Measurements from ENCODE around the gene IQCH. TPM values are rescaled to one million over a fixed set of nuclear protein-coding genes. Genes with fewer than 3 reads are reported as not detected.
"Not testable (repeated sequence)": the region's sequence is repeated elsewhere in the genome, so short reads cannot be mapped to it uniquely, and the experiment has no call there.

IQCH gene
- total and polyA plus RNA-seq, 2 experiments from 2014 or later = 1.7 to 4.6 TPM

- H4K20me1 ChIP-seq (replicated peaks; ENCODE audit: insufficient read depth); H3K36me3 ChIP-seq (ENCODE audit: insufficient read depth); H3K4me1 ChIP-seq (ENCODE audit: insufficient read depth); H2AFZ ChIP-seq; H3K27ac Mint-ChIP-seq; H3K4me2 ChIP-seq; H3K79me2 ChIP-seq (replicated peaks; ENCODE audit: insufficient read depth); H3F3A ChIP-seq (replicated peaks; ENCODE audit: low read depth); H3K27me3 Mint-ChIP-seq (ENCODE audit: insufficient read depth, low read depth, poor library complexity); H3K4me3 Mint-ChIP-seq; H3K36me3 Mint-ChIP-seq (ENCODE audit: low read depth); H3K4me3 ChIP-seq; H3K4me1 Mint-ChIP-seq; H3K27me3 ChIP-seq (ENCODE audit: insufficient read depth); ATAC-seq; H3K27ac ChIP-seq (ENCODE audit: low read depth); H3K9me2 ChIP-seq (ENCODE audit: insufficient read depth); H3K9me3 Mint-ChIP-seq; DNase-seq (ENCODE audit: low spot score): not testable (repeated sequence)
Measured at GRCh38 chr15:67258412-67258811, 3.8 kb downstream of the IQCH start.

- peaks cover 7% of the 10 kb centered on the region; the same call in 1 of the 2 replicates for H3K4me1 ChIP-seq (ENCODE audit: insufficient read depth)
- Mint-ChIP-seq H3K9me3 (no peaks in the 10 kb centered on the region), H3K27me3 (ENCODE audit: insufficient read depth, low read depth, poor library complexity) (peaks cover 4% of the 10 kb centered on the region), H3K36me3 (ENCODE audit: low read depth) (no peaks in the 10 kb centered on the region), H3K4me1 (peaks cover 2% of the 10 kb centered on the region; the same call in 1 of the 3 replicates), H3K27ac (no peak overlapping the region), H3K4me3 (no peak overlapping the region)
- no peaks in the 10 kb centered on the region for H4K20me1 ChIP-seq (replicated peaks; ENCODE audit: insufficient read depth)
- no peaks in the 10 kb centered on the region for H3F3A ChIP-seq (replicated peaks; ENCODE audit: low read depth)
- H3K4me2 ChIP-seq = no peak overlapping the region
- no peak for ATAC-seq
- no peaks in the 10 kb centered on the region for H3K9me2 ChIP-seq (ENCODE audit: insufficient read depth)
- no peak overlapping the region for H2AFZ ChIP-seq
- DNase-seq (ENCODE audit: low spot score) = no peak
- H3K27me3 ChIP-seq (ENCODE audit: insufficient read depth) = no peaks in the 10 kb centered on the region
- no peak overlapping the region for H3K27ac ChIP-seq (ENCODE audit: low read depth)
- H3K36me3 ChIP-seq (ENCODE audit: insufficient read depth) = no peaks in the 10 kb centered on the region
- H3K79me2 ChIP-seq (replicated peaks; ENCODE audit: insufficient read depth) = no peaks in the 10 kb centered on the region
- no peak overlapping the region for H3K4me3 ChIP-seq
- TF ChIP-seq ZNF462 (CRISPR knock-in tag; IDR thresholded peaks at IDR 0.05) (no peak), ZNF114 (CRISPR knock-in tag; IDR thresholded peaks at IDR 0.05) (no peak), JUNB (IDR thresholded peaks at IDR 0.05; ENCODE audit: unreplicated experiment) (no peak), STAT1 (IDR thresholded peaks at IDR 0.05; ENCODE audit: unreplicated experiment) (no peak), ZNF331 (CRISPR knock-in tag; IDR thresholded peaks at IDR 0.05; ENCODE audit: low read depth) (no peak), EZH2 (IDR thresholded peaks at IDR 0.05; ENCODE audit: low read depth, unreplicated experiment) (no peak), CREB1 (CRISPR knock-in tag; IDR thresholded peaks at IDR 0.05; ENCODE audit: low read depth) (no peak), ETS1 (IDR thresholded peaks at IDR 0.05) (no peak), EZH2phosphoT487 (IDR thresholded peaks at IDR 0.05; ENCODE audit: unreplicated experiment) (no peak), CTCF (conservative IDR thresholded peaks at IDR 0.05; ENCODE audit: low read depth in 2 of 2) (no peak), NANOG (IDR thresholded peaks at IDR 0.05; ENCODE audit: borderline replicate concordance) (no peak)
Measured at GRCh38 chr15:67259379-67259778, 4.8 kb downstream of the IQCH start.
